GM12878 (cell line): ENCODE data around the gene PLXNB3. TPM values are rescaled to one million over a fixed set of nuclear protein-coding genes. Genes with fewer than 3 reads are reported as not detected.
A peak's percentile ranks its signal among the peaks of the same experiment; 100 is the strongest.

ENCODE experiments used
- ATAC-seq: fragments of 200-7000 bp; cut with Tn5 transposase; 3 replicates; pipeline ENCODE4 v1.9.1; 2020; ENCODE audit warnings: mild to moderate bottlenecking, moderate library complexity
- BruUV-seq: library from RNA; stranded (reverse); fragments of 400-500 nt; replicated peaks from 2 replicates; lab custom pipeline; 2021; lab: Mats Ljungman, UMichigan
- CTCF ChIA-PET: fragments of 300-600 bp; sonication (Branson Sonifier 250); formaldehyde crosslinking; extraction: SDS; loops from one replicate; lab custom pipeline; 2021; ENCODE audit warnings: inconsistent platforms; lab: Yijun Ruan, JAX
- POLR2A ChIA-PET: fragments of 350-600 bp; formaldehyde crosslinking; extraction: SDS; loops from one replicate; lab custom pipeline; 2021; ENCODE audit warnings: inconsistent platforms; lab: Charles Lee
- RAD21 ChIA-PET: fragments of 300-600 bp; sonication (Branson Sonifier 250); formaldehyde crosslinking; loops from one replicate; lab custom pipeline; 2023; ENCODE audit warnings: antibody characterized with exemption; ENCODE audit not compliant: unreplicated experiment; lab: Charles Lee
- SMC1A ChIA-PET: fragments of 300-600 bp; sonication (Branson Sonifier 250); formaldehyde crosslinking; loops from one replicate; lab custom pipeline; 2023; ENCODE audit not compliant: unreplicated experiment, uncharacterized antibody; lab: Charles Lee
- DNase-seq: peaks from one replicate; pipeline ENCODE4 v3.0.0-alpha.2; 2011; ENCODE audit warnings: low read depth, low spot score
- FAIRE-seq: peaks from 3 replicates; lab custom pipeline; 2011; peaks lifted over from hg19 to GRCh38; lab: Jason Lieb, UNC
- H2AFZ ChIP-seq: 2 replicates; pipeline ENCODE4 v1.6.0; 2011; ENCODE audit warnings: low read depth, low read length, control low read depth; ENCODE audit not compliant: control insufficient read depth
- H3K27ac ChIP-seq: 2 replicates; pipeline ENCODE4 v1.5.1; 2011; ENCODE audit warnings: control low read depth; ENCODE audit not compliant: control insufficient read depth, insufficient read depth
- H3K27me3 ChIP-seq, 2 experiments: replicated peaks in 1 of 2; 2 replicates each; pipeline versions ENCODE4 v1.6.0 to v1.6.1; 2011; ENCODE audit warnings: low read length in 1 of 2; ENCODE audit not compliant: control insufficient read depth in 2 of 2, insufficient read depth in 2 of 2
- H3K36me3 ChIP-seq, 2 experiments: 2 replicates each; pipeline ENCODE4 v1.5.1; 2011; ENCODE audit warnings: low read length in 1 of 2; ENCODE audit not compliant: control insufficient read depth in 2 of 2, insufficient read depth in 2 of 2
- H3K4me1 ChIP-seq: 2 replicates; pipeline ENCODE4 v1.6.1; 2011; ENCODE audit warnings: mild to moderate bottlenecking, low read length, moderate library complexity, mixed read lengths; ENCODE audit not compliant: control insufficient read depth, insufficient read depth
- H3K4me2 ChIP-seq: 2 replicates; pipeline ENCODE4 v1.6.0; 2011; ENCODE audit warnings: control low read depth; ENCODE audit not compliant: control insufficient read depth, insufficient read depth
- H3K4me3 ChIP-seq: fragments of 200-600 bp; sonication (generic); 2 replicates; pipeline ENCODE4 v1.5.1; 2016
- H3K79me2 ChIP-seq: 2 replicates; pipeline ENCODE4 v1.6.0; 2011; ENCODE audit warnings: low read length; ENCODE audit not compliant: control insufficient read depth, insufficient read depth
- H3K9ac ChIP-seq: 2 replicates; pipeline ENCODE4 v1.8.0; 2011; ENCODE audit warnings: low read length, control low read depth, mixed read lengths; ENCODE audit not compliant: control insufficient read depth, insufficient read depth
- H3K9me3 ChIP-seq: replicated peaks from 3 replicates; pipeline ENCODE4 v1.5.1; 2011; ENCODE audit warnings: mild to moderate bottlenecking, low read length; ENCODE audit not compliant: control insufficient read depth, insufficient read depth
- H4K20me1 ChIP-seq: 2 replicates; pipeline ENCODE4 v1.6.0; 2011; ENCODE audit not compliant: control insufficient read depth, insufficient read depth
- GABPA ChIP-seq: IDR thresholded peaks from 2 replicates; pipeline ENCODE4 v1.6.1; 2014; ENCODE audit warnings: antibody characterized with exemption, low read depth, mild to moderate bottlenecking, inconsistent platforms
- HDAC6 ChIP-seq: fragments of 200-600 bp; sonication (generic); IDR thresholded peaks from one replicate; pipeline ENCODE4 v1.8.0; 2017; ENCODE audit warnings: antibody characterized with exemption; ENCODE audit not compliant: unreplicated experiment
- KAT2A ChIP-seq: conservative IDR thresholded peaks from 2 replicates; pipeline ENCODE4 v1.6.1; 2011; ENCODE audit warnings: low read depth, low read length; ENCODE audit not compliant: control insufficient read depth
- MYB ChIP-seq: fragments of 150-350 bp; IDR thresholded peaks from 2 replicates; pipeline ENCODE4 v1.6.1; 2014; ENCODE audit warnings: mild to moderate bottlenecking, low read depth, low read length, borderline replicate concordance
- POLR2AphosphoS2 ChIP-seq: IDR thresholded peaks from 2 replicates; pipeline ENCODE4 v1.6.1; 2011; ENCODE audit warnings: low read depth, mild to moderate bottlenecking, low read length, improper control_type of control experiment, moderate library complexity
- RAD51 ChIP-seq: fragments of 450-650 bp; IDR thresholded peaks from 2 replicates; pipeline ENCODE4 v1.6.1; 2016; ENCODE audit warnings: moderate library complexity, mild to moderate bottlenecking, inconsistent platforms
- SMAD5 ChIP-seq: IDR thresholded peaks from 2 replicates; pipeline ENCODE4 v1.6.1; 2016; ENCODE audit warnings: antibody characterized with exemption, low read depth
- TCF7 ChIP-seq: IDR thresholded peaks from 2 replicates; pipeline ENCODE4 v1.6.1; 2014; ENCODE audit warnings: antibody characterized with exemption, borderline replicate concordance
- WRNIP1 ChIP-seq: IDR thresholded peaks from 2 replicates; pipeline ENCODE4 v1.6.1; 2011; ENCODE audit warnings: low read depth, low read length, improper control_type of control experiment, borderline replicate concordance
- ZZZ3 ChIP-seq: IDR thresholded peaks from 2 replicates; pipeline ENCODE4 v1.6.1; 2011; ENCODE audit warnings: low read depth; ENCODE audit not compliant: control insufficient read depth, insufficient read length
- WGBS: methylation state at CpG from one replicate; pipeline ENCODE4 v1.1.6; 2016; ENCODE audit warnings: low lambda C conversion rate; ENCODE audit not compliant: insufficient replicate concordance, insufficient coverage; ENCODE audit errors: missing lambda C conversion rate; 5-methylcytosine and 5-hydroxymethylcytosine counted together
- in situ Hi-C: fragments of 300-500 bp; cut with MboI; formaldehyde crosslinking; loops from 9 replicates; pipeline ENCODE4 v1.14.3; 2018; ENCODE audit warnings: mixed read lengths
- intact Hi-C: fragments of 100-400 bp; cut with micrococcal nuclease; formaldehyde crosslinking; loops from one replicate; pipeline ENCODE4 v1.14.2; 2022; ENCODE audit not compliant: unreplicated experiment
- polyA plus RNA-seq, 11 experiments: library from polyadenylated mRNA; depleted of rRNA in 4 of 11; unstranded in 6 of 11; stranded (reverse) in 5 of 11; fragments of >200 nt; fragmentation: Nextera tagmentation in 4 of 11; fragmentation: Illumina TruSeq in 1 of 11; extraction: Ambion mirVana in 4 of 11; extraction: Trizol in 1 of 11; gene quantifications; 1 replicate in 1 of 11; 2 replicates in 10 of 11; pipeline versions ENCODE4 v1.2.1 to v1.2.3, GENCODE V29; 2011 to 2016; ENCODE audit warnings: inconsistent platforms in 2 of 11, missing spikeins in 2 of 11, low read depth in 1 of 11
- total RNA-seq, 4 experiments: library from RNA; depleted of rRNA in 3 of 4; stranded (reverse); fragments of >200 nt in 3 of 4; fragmentation: Illumina TruSeq in 1 of 4; extraction: Trizol in 1 of 4; gene quantifications; 2 replicates each; pipeline versions ENCODE4 v1.2.1 to v1.2.3, GENCODE V29; 2013 to 2021
- TF ChIP-seq, protein P1 (sequence below): fragments of 450-650 bp; IDR thresholded peaks from 2 replicates; pipeline ENCODE4 v1.6.1; 2017; ENCODE audit warnings: mild to moderate bottlenecking, moderate library complexity
- TF ChIP-seq, protein P2 (sequence below): fragments of 450-650 bp; IDR thresholded peaks from 2 replicates; pipeline ENCODE4 v1.6.1; 2014; ENCODE audit warnings: mild to moderate bottlenecking
- TF ChIP-seq, protein P3 (sequence below): fragments of 450-650 bp; formaldehyde crosslinking; IDR thresholded peaks from 2 replicates; pipeline ENCODE4 v1.4.0; 2022; ENCODE audit warnings: mild to moderate bottlenecking, moderate library complexity

The PLXNB3 gene
- total and polyA plus RNA-seq, 10 of the 15 experiments (the other 5 are each of a cell fraction or from before 2014, with no cell fraction given) = 0.06 to 0.68 (median 0.19) TPM; not detected in 4

DNA sequence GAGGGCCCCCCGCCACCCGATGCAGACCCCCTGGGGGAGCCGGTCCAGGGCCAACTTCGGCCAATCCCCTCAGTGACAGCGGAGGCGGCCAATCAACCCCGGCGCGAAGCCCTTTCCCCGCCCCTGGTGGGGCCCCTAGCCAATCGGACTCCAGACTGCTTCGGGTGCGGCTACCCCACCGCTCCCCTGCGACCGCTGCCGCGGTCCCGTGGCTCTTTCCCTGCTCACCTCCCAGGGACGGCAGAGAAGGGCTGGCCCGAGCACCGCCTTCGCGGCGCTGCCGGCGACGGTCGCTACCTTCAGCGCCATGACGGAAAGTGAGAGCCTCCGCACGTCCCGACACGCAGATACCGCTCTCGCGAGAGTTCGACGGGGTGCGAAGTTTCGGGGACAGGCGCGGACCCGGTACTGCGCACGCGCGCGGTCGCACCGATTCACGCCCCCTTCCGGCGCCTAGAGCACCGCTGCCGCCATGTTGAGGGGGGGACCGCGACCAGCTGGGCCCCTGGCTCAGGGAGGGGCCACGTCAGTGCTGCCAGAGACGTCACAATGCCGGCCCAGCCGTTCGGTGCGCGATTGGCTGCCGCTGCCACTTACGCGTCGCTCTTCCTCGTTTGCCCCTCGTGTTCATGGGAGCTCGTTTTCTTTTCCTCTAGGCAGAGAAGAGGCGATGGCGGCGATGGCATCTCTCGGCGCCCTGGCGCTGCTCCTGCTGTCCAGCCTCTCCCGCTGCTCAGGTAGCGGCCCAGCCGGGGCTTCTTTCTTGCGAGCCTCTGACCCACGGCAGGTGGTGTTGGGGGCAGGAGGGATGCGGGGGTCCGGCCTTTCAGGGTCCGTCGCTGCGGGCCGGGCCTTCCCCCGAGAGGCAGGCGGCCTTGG is 30.2 kb downstream of the PLXNB3 start, which contains the start of the genes IDH3G and SSR4:
Gene IDH3G (minus strand): TSS at position 358 of the 879 bp plus-strand sequence. CDS start 49 bp downstream, at position 309.
Gene SSR4 (plus strand): TSS at position 651 of the 879 bp plus-strand sequence. CDS start 20 bp downstream, at position 671.
- BruUV-seq = no TSS peak
- RAD21 ChIA-PET = interaction anchor here (0.6 to 1.3 kb wide), 4 partner anchors 83 to 134 kb away, joined by 3 to 5 read pairs (median 3); partner anchors contain the start of genes ARHGAP4 and SLC6A8
- no peak for TF ChIP-seq MYB
- no peak for TF ChIP-seq TCF7
- TF ChIP-seq POLR2AphosphoS2 = 0 out of 2 replicates have a peak, but pooled peaks have one; percentile 22
- TF ChIP-seq RAD51 = no peak
- TF ChIP-seq, protein P1, sequence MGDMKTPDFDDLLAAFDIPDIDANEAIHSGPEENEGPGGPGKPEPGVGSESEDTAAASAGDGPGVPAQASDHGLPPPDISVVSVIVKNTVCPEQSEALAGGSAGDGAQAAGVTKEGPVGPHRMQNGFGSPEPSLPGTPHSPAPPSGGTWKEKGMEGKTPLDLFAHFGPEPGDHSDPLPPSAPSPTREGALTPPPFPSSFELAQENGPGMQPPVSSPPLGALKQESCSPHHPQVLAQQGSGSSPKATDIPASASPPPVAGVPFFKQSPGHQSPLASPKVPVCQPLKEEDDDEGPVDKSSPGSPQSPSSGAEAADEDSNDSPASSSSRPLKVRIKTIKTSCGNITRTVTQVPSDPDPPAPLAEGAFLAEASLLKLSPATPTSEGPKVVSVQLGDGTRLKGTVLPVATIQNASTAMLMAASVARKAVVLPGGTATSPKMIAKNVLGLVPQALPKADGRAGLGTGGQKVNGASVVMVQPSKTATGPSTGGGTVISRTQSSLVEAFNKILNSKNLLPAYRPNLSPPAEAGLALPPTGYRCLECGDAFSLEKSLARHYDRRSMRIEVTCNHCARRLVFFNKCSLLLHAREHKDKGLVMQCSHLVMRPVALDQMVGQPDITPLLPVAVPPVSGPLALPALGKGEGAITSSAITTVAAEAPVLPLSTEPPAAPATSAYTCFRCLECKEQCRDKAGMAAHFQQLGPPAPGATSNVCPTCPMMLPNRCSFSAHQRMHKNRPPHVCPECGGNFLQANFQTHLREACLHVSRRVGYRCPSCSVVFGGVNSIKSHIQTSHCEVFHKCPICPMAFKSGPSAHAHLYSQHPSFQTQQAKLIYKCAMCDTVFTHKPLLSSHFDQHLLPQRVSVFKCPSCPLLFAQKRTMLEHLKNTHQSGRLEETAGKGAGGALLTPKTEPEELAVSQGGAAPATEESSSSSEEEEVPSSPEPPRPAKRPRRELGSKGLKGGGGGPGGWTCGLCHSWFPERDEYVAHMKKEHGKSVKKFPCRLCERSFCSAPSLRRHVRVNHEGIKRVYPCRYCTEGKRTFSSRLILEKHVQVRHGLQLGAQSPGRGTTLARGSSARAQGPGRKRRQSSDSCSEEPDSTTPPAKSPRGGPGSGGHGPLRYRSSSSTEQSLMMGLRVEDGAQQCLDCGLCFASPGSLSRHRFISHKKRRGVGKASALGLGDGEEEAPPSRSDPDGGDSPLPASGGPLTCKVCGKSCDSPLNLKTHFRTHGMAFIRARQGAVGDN = peak; percentile 21; the same call in 1 of the 2 replicates
- TF ChIP-seq, protein P2, sequence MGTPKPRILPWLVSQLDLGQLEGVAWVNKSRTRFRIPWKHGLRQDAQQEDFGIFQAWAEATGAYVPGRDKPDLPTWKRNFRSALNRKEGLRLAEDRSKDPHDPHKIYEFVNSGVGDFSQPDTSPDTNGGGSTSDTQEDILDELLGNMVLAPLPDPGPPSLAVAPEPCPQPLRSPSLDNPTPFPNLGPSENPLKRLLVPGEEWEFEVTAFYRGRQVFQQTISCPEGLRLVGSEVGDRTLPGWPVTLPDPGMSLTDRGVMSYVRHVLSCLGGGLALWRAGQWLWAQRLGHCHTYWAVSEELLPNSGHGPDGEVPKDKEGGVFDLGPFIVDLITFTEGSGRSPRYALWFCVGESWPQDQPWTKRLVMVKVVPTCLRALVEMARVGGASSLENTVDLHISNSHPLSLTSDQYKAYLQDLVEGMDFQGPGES = peak; percentile 65; the same call in 1 of the 2 replicates
- peak; percentile 35; the same call in 1 of the 2 replicates for TF ChIP-seq SMAD5
- TF ChIP-seq GABPA = no peak
- no peak for TF ChIP-seq ZZZ3
- no peak for TF ChIP-seq HDAC6
- TF ChIP-seq, protein P3, sequence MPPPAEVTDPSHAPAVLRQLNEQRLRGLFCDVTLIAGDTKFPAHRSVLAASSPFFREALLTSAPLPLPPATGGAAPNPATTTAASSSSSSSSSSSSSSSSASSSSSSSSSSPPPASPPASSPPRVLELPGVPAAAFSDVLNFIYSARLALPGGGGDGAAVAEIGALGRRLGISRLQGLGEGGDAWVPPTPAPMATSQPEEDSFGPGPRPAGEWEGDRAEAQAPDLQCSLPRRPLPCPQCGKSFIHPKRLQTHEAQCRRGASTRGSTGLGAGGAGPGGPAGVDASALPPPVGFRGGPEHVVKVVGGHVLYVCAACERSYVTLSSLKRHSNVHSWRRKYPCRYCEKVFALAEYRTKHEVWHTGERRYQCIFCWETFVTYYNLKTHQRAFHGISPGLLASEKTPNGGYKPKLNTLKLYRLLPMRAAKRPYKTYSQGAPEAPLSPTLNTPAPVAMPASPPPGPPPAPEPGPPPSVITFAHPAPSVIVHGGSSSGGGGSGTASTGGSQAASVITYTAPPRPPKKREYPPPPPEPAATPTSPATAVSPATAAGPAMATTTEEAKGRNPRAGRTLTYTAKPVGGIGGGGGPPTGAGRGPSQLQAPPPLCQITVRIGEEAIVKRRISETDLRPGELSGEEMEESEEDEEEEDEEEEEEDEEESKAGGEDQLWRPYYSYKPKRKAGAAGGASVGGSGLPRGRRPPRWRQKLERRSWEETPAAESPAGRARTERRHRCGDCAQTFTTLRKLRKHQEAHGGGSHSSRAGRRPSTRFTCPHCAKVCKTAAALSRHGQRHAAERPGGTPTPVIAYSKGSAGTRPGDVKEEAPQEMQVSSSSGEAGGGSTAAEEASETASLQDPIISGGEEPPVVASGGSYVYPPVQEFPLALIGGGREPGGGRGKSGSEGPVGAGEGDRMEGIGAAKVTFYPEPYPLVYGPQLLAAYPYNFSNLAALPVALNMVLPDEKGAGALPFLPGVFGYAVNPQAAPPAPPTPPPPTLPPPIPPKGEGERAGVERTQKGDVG (CRISPR knock-in tag) = no peak
- no peak for TF ChIP-seq KAT2A
- no peak for TF ChIP-seq WRNIP1

More for the DNA sequence above, 30.2 kb downstream of the PLXNB3 start, which contains the start of the genes IDH3G and SSR4:
- DNase-seq (peak; percentile 81), ATAC-seq (peak; percentile 93), FAIRE-seq (peak; percentile 90)
- peaks cover 4% of the 10 kb centered on the region; the same call in 1 of the 2 replicates for H3K4me1 ChIP-seq
- ChIA-PET POLR2A (interaction anchor here (1.0 to 1.2 kb wide), 3 partner anchors 131 to 226 kb away, joined by 4 to 6 read pairs (median 4); no protein-coding TSS in a partner anchor), CTCF (interaction anchor here (1.2 to 2.1 kb wide), 3 partner anchors 130 to 504 kb away, joined by 3 to 6 read pairs (median 5); no protein-coding TSS in a partner anchor), SMC1A (interaction anchor here (0.6 kb wide), 1 partner anchor 132 kb away, joined by 3 read pairs; no protein-coding TSS in a partner anchor)
- peak within 1 kb of the TSS; percentile 35 for H2AFZ ChIP-seq
- peak within 1 kb of the TSS; percentile 56 for H3K4me2 ChIP-seq
- H3K27me3 ChIP-seq = no peaks in the 10 kb centered on the region
- peak within 1 kb of the TSS; percentile 82 for H3K4me3 ChIP-seq
- peak within 1 kb of the TSS; percentile 89 for H3K9ac ChIP-seq
- H3K9me3 ChIP-seq = no peaks in the 10 kb centered on the region; the same call in 2 of the 3 replicates
- peaks cover 45% of the 10 kb centered on the region for H3K79me2 ChIP-seq
- in situ Hi-C loops (no loop called here), intact Hi-C loops (loop anchor here (2.0 kb wide), 1 partner anchor 133 kb away; the partner anchor contains the start of gene ARHGAP4)
- 31% methylated on average over 65 of the region's 92 CpGs for WGBS
- peaks cover 0 to 1% of the 10 kb centered on the region in 2 experiments; a peak in 2 of 4 replicates for H3K36me3 ChIP-seq
- H4K20me1 ChIP-seq = no peaks in the 10 kb centered on the region; the same call in 1 of the 2 replicates
- H3K27ac ChIP-seq = peak within 1 kb of the TSS; percentile 82
